Activated CD4-positive, CD25-positive, alpha-beta regulatory T cell treated with anti-CD3 and anti-CD28 coated beads, Interleukin-2, amount 50 U/mL, for 16 hours (primary cell): ENCODE measurements around the gene FLYWCH2.
A peak's percentile ranks its signal among the peaks of the same experiment; 100 is the strongest.

Experiments
- DNase-seq: peaks from one replicate; pipeline ENCODE4 v3.0.0-alpha.2; 2020; ENCODE audit warnings: low read depth, low spot score

Gene FLYWCH2

DNA sequence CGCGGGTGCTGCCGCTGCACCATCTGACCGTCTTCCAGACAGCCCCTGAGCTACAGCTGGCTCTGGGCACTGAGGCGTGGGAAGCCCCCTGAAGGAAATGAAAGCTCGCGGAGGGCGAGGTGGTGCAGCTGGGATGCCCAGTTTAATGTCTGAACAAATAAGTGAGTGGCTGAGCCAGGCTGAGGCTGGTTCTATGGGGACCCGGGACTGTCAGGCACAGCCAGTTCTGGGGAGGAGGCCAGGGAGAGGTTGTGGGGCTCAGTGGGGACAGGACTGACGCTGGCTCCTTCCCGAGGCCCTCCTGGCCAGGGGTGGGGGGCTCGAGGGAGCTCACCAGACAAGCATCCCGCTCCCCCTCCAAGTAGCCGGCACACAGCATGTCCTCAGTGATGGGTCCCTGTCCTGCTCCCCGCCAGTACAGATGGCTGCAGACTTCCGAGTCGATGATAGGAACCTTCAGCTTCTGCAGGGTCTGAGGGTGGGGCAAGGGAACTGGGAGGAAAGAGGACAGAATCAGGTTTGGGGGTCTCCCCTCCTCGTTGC is 29.4 kb upstream of the FLYWCH2 start:
- no peak for DNase-seq

DNA sequence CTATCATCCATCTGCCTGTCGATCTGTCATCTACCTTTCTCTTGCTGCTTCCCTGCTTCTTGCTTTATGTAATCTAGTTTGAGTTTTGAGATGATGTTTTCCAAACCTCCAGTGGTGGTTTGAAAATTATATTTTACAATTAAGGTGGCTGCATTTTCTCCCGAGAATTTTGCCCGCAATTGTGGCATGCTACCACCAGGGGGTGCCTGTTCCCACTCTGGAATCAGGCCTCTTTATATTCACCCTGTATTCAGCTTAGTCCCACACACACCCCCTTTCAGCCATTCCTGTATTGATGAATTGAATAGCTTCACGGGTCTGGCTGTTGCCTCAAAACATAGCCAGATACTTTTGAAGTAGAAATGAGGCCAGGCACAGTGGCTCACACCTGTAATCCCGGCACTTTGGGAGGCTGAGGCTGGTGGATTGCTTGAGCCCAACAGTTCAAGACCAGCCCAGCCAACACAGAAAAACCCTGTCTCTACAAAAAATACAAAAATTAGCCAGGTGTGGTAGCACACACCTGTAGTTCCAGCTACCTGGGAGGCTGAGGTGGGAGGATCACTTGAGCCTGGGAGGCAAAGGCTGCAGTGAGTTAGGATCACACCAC is 28.2 kb upstream of the FLYWCH2 start:
- DNase-seq, result no peak

DNA sequence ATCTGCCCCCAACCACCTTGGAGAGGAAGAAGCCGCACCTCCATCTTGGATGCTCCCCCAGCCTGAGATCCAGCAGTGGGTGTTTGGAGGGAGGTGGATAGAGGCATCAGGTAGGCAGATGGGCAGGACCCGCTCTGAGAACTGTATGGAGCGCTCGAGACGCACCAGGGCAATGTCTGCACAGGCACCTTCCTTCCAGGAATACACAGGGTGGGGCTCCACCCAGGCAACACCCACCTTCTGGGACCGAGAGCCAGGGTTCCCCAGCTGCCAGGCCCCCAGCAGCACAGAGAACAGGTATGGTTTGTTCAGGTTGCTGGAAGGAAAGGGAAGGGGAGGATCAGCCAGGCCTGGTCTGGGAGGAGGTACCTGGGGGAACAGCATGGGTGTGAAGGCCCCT is 27.5 kb upstream of the FLYWCH2 start:
- no peak for DNase-seq

DNA sequence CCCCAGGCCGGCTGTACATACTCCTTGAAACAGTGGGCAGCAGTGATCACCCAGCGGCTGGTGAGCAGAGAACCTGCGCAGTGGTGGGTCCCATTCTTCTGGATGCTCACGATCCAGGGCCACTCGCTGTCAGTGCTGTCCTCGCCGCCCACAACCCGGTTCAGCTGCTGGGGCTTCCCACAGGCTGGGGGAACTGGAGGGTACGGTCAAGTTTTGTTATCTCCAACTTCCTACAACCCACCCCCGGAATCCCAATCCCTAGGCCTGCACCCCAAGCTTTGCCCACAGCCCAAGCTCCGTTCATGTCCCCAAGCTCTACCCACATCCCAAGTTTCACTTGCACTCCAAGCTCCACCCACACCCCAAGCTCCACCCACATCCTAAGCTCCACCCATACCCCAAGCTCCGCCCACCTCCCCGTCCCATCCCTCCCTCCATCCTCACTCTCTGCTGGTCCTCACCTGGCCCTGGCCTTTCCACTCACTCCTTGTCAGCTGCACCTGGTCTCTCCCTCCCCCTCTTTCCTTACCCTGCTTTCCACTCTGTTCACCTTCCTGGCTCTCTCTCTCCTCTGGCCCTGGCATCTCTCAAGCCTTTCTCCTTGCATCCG is 26.8 kb upstream of the FLYWCH2 start:
- no peak for DNase-seq

GRCh38 chr16:2856686-2857450 is 26.1 kb upstream of the FLYWCH2 start:
- DNase-seq, result no peak

DNA sequence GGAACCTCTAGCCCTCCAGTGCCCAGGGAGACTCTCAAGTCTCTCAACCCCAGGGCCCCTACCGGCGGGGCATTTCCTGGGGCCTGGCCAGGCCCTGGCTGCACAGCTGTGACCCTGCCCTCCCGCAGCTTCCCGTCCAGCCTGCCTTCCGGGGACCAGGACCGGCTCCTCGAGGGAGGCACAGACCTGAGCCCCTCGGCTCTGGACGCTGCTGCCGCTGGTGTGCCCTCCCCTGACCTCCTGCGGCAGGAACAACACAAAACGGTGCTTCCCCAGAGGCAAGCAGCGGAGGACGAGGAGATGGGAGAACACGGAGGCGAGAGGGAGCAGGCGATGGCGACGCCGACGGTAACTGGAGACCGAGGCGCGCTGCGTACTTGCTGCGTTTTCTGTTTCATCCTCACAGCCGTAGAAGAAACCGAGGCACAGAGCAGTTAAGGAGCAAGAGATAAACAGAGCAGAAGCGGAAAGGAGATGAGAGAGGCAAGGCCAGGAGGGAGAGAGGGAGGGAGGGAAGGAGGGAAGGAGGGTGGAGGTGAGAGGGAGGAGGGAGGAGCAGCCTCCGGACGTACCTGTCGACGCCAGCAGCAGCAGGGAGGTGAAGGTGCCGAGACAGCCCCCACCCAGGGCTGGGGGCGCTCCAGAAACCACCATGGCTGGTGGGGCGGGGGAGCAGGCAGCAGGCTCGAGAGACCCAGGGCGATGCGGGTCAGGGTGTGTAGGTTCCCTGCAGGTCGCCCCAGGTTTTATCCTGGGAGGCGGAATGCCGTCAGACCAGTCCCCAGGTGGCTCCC is 25.4 kb upstream of the FLYWCH2 start, which contains the start of gene PRSS22:
PRSS22 (minus strand) TSS at position 720 of the 794 bp plus-strand sequence; CDS start at position 654, 66 bp downstream.
- no peak for DNase-seq

DNA sequence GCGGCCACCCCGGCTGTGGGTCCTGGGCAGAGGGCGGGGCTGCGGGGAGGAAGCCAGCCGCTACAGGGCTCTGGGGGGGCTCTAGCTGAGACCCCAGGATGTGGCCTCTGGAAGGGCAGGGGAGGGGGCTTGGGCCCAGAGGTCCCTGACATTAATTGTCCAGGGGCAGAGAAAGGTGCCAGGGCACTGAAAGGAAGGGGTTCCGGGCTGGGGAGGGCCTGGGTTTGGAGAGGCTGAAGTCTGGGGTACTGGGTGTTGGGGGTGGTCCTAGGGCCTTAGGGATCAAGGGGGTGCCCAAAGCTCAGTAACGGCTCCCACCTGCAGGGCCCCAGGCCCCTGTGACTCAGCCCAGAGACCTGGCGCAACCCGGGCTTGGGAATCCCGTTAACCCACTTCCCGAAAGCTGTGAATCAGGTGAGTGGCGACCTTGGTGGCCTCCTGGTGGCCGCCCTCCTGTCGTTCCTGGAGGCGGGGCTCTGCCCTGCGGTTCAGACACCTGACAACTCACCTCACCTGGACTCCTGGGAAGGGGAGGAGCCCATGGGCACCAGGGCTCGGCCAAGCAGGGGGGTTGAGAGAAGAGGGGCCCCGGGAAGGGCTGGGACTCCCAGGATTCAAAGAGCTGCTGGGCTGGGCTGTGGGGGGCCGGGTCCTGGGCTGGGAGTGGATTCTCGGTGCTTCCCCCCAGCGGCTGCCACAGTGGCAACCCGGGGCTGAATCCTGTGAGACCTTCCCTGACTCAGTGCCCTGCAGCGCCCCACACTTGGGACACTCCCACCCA is 24.6 kb upstream of the FLYWCH2 start:
- DNase-seq, result no peak

DNA sequence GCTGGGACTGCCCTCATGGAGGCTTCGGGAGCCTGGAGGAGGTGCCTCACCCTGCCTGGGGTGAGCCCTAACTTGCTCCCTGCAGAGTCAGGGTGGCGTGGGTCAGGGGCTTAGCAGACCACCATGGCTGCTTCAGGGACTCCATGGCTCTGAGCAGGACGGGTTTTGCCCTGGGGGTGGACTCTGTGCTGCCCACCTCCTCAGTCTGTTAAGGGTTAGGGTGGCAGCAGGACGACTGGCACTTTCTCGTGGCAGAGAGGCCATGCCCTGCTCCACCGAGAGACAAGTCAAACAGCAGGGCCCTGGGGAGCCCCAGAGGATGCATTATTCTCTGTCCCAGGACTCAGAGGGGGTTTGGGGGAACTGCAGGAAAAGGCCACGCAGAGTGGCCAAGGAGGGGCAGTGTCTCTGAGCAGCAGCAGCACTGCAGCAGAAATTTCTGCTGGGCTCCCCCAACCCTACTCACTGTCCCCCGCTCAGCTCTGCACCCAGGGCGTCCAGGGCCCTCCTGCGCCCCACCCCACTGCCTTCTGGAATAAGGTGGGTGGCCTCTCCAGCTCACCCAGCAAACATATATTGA is 23.2 kb upstream of the FLYWCH2 start:
- DNase-seq, result no peak

DNA sequence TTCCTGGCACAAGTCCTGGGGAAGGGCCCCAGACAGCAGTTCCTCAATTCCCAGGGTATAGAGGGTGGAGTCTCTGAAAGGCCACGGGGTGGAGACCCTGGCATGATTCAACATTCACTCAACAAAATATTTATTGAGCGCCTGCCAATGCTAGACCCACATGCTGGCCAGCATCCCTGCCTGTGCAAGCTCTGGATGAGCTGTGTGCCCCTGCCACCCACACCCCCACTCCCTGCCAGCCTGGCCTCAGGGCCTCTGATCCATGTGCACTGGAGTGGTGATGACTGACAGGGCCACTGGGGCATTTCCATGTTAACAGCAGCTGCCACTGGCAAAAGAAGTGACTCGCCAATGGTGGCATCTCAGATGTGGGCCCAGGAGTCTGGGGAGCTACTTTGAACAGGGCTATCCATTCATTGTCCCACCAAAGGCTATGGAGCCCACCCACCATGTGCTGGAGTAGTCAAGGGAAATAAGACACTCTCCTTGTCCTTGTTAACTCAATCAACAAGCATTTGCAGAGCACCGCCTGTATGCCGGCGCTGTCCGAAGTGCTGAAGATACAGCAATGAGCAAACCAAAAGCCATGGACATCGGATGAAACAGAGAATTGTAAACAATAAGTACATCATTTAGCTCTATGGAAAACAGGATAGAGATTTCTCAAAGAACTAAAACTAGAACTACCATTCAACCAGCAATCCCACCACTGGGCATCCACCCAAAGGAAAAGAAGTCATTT is 22.0 kb upstream of the FLYWCH2 start:
- DNase-seq, result no peak

GRCh38 chr16:2865651-2866050 is 17.4 kb upstream of the FLYWCH2 start:
- DNase-seq, result no peak

DNA sequence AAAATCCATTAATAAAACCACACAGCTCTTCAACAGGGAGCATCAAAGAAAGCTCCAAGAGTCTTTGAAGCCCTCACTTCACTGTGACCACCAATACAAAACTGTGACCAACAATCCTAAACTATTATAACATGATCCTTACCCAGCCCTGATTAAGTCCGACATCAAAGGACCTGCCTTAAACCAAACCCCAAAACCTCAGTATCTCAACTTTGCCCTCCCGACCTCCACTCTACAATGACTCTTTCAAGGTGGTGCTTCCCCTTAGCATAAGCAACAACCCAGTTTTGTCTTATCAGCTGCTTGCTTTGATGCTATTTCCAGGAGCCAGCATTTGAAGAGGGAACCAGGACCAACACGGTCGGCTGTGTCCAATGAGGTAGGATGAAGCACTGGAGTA is 16.6 kb upstream of the FLYWCH2 start:
- DNase-seq, result no peak

- no peak for DNase-seq
Measured at GRCh38 chr16:2867661-2867986, 15.4 kb upstream of the FLYWCH2 start.

DNA sequence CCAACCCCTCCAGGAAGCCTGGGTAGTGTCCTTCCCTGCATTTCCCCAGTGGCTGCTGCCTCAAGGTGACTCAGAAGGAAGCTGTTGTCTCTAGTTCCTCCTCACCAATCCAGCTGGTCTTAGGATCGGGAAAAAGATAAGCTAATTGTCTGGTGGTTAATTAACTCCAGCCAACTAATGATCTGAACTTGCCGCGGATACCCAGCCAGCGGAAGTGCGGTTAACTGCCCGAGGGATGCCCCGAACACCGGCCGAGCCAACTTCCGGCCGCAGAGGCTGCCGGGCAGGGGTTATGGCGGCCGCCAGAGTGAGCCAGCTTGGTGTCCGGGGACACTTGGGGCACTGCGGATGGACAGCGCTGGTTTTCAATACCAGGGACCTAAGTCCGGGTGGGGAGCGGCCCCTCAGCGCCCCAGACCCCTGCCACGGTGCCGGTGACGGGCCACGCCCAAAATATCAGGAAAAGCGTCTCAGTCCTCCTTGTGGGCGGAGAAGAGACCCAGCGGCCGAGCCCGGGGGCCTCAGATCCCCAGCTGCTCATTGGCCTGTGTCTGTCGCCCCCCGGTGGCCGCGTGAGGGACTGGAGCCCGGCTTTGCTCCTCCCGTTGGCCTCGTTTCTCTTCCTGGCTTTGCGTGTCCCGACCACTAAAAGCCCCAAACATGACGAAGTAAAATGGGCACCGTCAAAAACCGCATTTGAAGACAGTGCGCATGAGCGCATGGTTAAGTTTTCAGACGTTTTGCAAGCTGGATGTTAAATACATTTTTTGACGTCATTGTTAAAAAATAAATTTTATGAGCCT is 14.8 kb upstream of the FLYWCH2 start:
- DNase-seq, result peak; percentile 87

GRCh38 chr16:2871926-2872325 is 11.1 kb upstream of the FLYWCH2 start:
- DNase-seq, result no peak

GRCh38 chr16:2874032-2874911 is 8.7 kb upstream of the FLYWCH2 start:
- no peak for DNase-seq

GRCh38 chr16:2874912-2875362 is 8.1 kb upstream of the FLYWCH2 start:
- peak; percentile 35 for DNase-seq

DNA sequence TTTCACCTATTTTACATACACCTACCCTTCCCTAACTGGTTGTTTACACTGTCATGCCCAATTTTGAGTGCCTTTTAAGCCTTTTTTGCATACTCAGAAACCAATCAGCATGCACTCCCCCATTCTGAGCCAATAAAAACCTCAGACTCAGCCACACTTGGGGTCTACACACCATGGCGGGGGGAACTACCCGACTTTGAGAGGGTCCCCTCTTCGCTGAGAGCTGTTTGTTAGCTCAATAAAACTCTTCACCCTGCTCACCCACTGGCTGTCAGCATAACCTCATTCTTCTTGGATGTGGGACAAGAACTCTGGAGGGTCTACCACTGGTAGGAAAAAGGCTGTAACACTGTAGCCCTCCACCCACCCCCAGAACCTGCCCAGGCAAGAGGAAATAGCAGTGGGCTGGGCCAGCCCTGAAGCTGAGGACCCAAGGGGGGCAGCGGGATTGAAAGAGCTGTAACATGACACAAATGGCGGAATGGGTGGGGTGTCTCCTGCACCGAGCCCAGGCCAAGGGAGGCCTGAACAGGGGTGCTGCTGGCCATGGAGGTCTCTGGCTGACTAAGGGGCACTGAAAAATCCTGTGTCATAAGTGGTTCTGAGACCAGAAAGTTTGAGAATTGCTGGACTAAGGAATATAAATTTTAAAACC is 3.0 kb upstream of the FLYWCH2 start:
- no peak for DNase-seq
